ENCODE measurements around the gene ADCY3.

Gene ADCY3

DNA sequence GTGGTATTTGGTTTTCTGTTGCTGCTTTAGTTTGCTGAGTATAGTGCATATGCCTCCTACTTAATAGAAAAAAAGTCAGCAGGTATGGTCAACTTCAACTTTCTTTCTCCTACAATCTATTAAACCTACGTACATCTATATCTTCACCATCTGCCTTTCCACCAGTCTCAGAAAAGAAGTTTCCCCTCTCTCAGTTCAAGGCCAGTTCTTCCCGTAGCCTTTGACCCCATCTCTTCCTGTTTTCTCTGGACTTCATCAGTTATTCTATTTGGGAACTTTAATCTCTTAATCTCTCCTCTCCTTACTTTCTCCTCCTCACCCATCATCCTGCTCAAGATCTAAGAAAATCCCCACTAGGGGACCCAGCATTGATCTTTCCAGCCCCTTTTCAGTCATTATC lies 132.5 kb downstream of the ADCY3 start:
- in situ Hi-C loops (cut with MboI; ENCODE audit: low sequenced_read_pairs) = no loop called here

DNA sequence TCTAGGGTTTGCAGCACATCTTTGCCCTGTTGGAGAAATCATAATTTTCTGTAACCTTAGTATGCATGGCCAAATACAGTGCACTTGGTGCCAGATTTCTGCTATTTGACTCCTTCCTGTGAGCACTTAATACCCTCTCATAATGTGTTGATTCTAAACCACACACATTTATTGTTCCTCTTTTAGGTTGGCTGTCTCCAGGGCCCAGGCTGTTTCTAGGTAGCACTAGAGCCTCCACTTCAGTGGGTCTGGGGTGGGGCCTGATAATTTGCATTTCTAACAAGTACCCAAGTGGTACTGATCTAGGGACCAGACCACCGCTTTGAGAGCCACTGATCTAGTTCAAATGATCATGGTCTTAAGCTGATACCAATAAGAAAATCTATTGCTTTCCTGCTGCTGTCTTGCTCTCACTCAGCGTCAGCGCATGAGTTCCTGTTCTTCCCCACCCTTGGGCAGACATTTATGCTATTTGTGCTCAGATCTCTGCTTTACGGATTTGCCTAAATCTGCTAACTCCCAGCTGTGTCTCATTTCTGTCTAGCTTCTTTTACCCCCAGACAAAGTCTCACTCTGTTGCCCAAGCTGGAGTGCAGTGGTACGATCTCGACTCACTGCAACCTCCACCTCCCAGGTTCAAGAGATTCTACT lies 134.2 kb downstream of the ADCY3 start:
- in situ Hi-C loops (cut with MboI; ENCODE audit: low sequenced_read_pairs) = no loop called here

DNA sequence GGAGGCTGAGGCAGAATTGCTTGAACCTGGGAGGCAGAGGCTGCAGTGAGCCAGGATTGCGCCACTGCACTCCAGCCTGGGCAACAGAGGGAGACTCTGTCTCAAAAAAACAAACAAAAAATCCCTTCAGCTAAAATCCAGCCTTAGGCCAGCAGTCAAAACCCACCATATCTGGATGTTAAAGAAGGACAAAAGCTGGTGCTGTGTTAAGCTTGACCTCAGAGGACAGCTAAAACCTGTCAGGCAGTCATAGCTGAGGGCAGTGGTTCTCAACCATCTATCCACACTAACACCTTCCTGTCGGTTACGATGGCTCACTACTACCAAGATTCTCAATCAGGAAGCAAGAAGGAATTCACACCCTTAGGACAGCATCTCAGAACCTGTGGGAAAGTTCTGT lies 136.4 kb downstream of the ADCY3 start:
- in situ Hi-C loops (cut with MboI; ENCODE audit: low sequenced_read_pairs) = no loop called here

DNA sequence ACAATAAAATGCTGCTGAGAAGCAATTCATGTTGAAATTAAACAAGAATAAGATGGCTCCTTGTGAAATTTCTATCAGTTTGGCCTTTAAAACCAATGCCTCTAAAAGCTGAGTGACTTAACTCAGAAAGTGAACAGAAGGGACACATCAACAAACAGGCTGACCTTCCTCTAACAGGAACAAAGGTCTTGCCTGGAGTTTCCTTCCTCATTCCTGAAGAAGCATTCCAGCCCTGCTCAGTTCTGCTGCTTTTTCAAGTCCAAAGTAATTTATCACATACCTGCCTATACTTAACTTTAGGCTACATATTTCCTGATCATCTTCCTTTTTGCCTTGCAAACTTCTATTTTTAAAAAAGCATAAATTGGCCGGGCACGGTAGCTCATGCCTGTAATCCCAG lies 140.9 kb downstream of the ADCY3 start:
- in situ Hi-C loops (cut with MboI; ENCODE audit: low sequenced_read_pairs) = no loop called here

DNA sequence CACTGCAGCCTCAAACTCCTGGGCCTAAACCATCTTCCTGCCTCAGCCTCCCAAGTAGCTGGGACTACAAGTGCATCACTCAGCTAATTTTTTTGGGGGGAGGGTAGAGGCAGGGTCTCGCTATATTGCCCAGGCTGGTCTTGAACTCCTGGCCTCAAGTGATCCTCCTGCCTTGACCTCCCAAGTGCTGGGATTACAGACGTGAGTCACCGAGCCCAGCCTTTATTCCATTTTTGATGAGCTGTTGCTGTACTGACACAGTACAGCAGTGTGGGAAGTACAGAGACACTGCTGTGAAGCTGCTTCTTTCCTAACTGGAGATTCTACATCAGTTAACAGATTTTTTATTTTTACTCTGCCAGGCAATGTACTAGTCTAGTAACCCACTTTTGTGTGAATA lies 145.7 kb downstream of the ADCY3 start:
- in situ Hi-C loops (cut with MboI; ENCODE audit: low sequenced_read_pairs) = no loop called here

DNA sequence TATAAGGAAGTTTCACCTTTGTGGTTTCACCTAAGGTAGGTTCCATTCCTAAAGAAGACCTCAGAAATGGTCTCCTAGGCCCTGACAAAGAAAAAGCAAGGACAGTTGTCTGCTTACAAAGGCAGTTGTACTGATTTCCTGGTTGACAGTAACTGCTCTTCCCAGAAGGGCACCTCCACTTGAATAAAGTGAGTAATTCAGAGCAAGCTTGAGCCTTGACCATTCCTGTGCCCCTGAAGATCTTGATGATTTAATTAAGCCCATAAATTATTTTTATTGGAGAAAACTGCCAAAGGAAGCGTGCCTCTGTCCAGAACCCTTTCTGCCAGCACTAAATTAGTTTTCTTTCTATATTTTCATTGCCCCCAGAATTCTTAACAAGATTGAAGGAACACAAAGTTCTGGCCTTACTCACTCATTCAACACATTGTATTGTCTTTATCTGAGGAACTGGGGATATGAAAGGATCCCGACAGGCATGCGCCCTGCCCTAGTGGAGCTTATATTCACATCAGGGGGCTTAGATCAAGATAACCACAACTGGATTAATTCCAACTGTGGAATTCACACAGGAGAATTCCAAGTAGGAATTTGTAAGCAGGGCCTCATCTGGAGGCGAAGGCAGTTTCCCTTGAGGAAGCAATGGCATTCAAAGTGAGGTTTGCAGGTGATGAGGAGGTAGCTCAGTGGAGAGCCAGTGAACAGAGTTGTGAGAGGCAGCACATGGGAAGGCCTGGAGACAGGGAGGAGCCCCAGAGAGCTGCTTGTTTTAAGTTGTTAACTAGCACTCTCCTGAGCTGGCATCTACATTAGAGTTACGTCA lies 148.1 kb downstream of the ADCY3 start:
- in situ Hi-C loops (cut with MboI; ENCODE audit: low sequenced_read_pairs) = no loop called here

DNA sequence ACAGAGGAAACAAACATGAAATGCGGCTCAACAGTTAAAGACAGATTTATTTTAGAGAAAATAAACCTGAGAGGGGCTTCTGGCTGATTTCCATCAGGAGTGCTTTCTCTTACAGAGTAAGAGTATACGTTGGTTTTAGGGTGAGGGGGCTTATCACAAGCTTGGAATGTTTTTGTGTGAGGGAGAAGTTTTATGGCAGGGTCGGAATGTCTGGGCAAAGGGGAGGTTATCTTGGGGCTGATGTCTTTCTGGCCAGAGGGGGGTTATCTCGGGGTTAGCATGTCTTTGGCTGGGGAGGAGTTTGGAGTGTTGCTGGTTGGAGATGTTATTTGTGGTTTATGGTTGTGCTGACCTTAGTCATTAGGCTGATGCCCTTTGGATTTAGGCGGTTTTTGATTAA lies 149.0 kb downstream of the ADCY3 start:
- in situ Hi-C loops (cut with MboI; ENCODE audit: low sequenced_read_pairs) = no loop called here
